ENCODE data around the gene TEX38. TPM values are rescaled to one million over a fixed set of nuclear protein-coding genes. Genes with fewer than 3 reads are reported as not detected.
"Not testable (repeated sequence)": the region's sequence is repeated elsewhere in the genome, so short reads cannot be mapped to it uniquely, and the experiment has no call there.

Gene TEX38
- total and polyA plus RNA-seq, 2 of the 13 experiments (the other 11 are each of a cell fraction or from before 2014, with no cell fraction given) = 0.18 TPM; not detected in 1

- WGBS (ENCODE audit: low lambda C conversion rate) = 94% methylated on average over 2 of the region's 2 CpGs
- DNase-seq (ENCODE audit: low spot score) (no peak), ATAC-seq (no peak), FAIRE-seq (no peak)
- Histone ChIP-seq H3K4me2 (ENCODE audit: low read depth, low read length) (no peak overlapping the region), H3K27ac (ENCODE audit: extremely low read length, insufficient read depth, low read length) (no peak overlapping the region), H3K27me3 (ENCODE audit: control insufficient read depth in 1 of 2, insufficient read depth in 2 of 2, low read length in 2 of 2) (no peaks in the 10 kb centered on the region), H4K20me1 (ENCODE audit: insufficient read depth, low read length) (no peaks in the 10 kb centered on the region), H3K4me1 (ENCODE audit: insufficient read depth, low read length) (no peaks in the 10 kb centered on the region), H3K9ac (ENCODE audit: insufficient read depth, low read depth, low read length) (no peak overlapping the region), H3K4me3 (replicated peaks in 1 of 3; ENCODE audit: insufficient read depth in 1 of 3, low read depth in 2 of 3, low read length in 3 of 3) (no peak overlapping the region), H3K79me2 (ENCODE audit: insufficient read depth, low read length) (no peaks in the 10 kb centered on the region), H3K36me3 (replicated peaks in 1 of 2; ENCODE audit: control insufficient read depth in 1 of 2, insufficient read depth in 2 of 2, low read length in 2 of 2) (peaks cover 4 to 29% of the 10 kb centered on the region in 2 experiments; a peak in 4 of 5 replicates), H2AFZ (ENCODE audit: low read length) (no peak overlapping the region), H3K9me3 (ENCODE audit: low read length) (no peaks in the 10 kb centered on the region)
- BruUV-seq (replicated peaks) = no TSS peak
- in situ Hi-C loops (cut with HindIII; ENCODE audit: extremely low pct_ligation_motif_present, low pct_unique_long_range_greater_than_20kb) = no loop called here
- POLR2A ChIA-PET = no interaction called here
- TF ChIP-seq ARID4A (CRISPR knock-in tag; IDR thresholded peaks at IDR 0.05; ENCODE audit: borderline replicate concordance) (no peak), ZNF629 (CRISPR knock-in tag; conservative IDR thresholded peaks at IDR 0.05) (no peak), ZNF850 (CRISPR knock-in tag; conservative IDR thresholded peaks at IDR 0.05) (no peak), NFE2L2 (IDR thresholded peaks at IDR 0.05; ENCODE audit: low read length) (no peak), ZNF878 (CRISPR knock-in tag; IDR thresholded peaks at IDR 0.05) (no peak), IRX3 (CRISPR knock-in tag; IDR thresholded peaks at IDR 0.05; ENCODE audit: borderline replicate concordance, low read depth) (no peak), ZNF382 (CRISPR knock-in tag; IDR thresholded peaks at IDR 0.05; ENCODE audit: borderline replicate concordance) (no peak), ZNF567 (CRISPR knock-in tag; IDR thresholded peaks at IDR 0.05; ENCODE audit: borderline replicate concordance) (no peak), CCAR2 (optimal IDR thresholded peaks at IDR 0.05; ENCODE audit: low read depth, low read length) (no peak), POLR2AphosphoS2 (IDR thresholded peaks at IDR 0.05; ENCODE audit: low read depth, low read length) (no peak)
- CTCF ChIA-PET (ENCODE audit: low intra/inter-chr PET ratio, low total read pairs) = no interaction called here
- intact Hi-C loops (cut with micrococcal nuclease; ENCODE audit: unreplicated experiment) = no loop called here
Measured at GRCh38 chr1:46659307-46659870, 12.3 kb upstream of the TEX38 start.

- CTCF ChIA-PET (ENCODE audit: low intra/inter-chr PET ratio, low total read pairs); BruUV-seq (replicated peaks); H3K27me3 ChIP-seq (ENCODE audit: control insufficient read depth in 1 of 2, insufficient read depth in 2 of 2, low read length in 2 of 2); H3K4me2 ChIP-seq (ENCODE audit: low read depth, low read length); H3K9ac ChIP-seq (ENCODE audit: insufficient read depth, low read depth, low read length); H2AFZ ChIP-seq (ENCODE audit: low read length); H3K79me2 ChIP-seq (ENCODE audit: insufficient read depth, low read length); DNase-seq (ENCODE audit: low spot score); H3K9me3 ChIP-seq (ENCODE audit: low read length); H3K4me1 ChIP-seq (ENCODE audit: insufficient read depth, low read length); in situ Hi-C loops (cut with HindIII; ENCODE audit: extremely low pct_ligation_motif_present, low pct_unique_long_range_greater_than_20kb); H4K20me1 ChIP-seq (ENCODE audit: insufficient read depth, low read length); ATAC-seq; H3K4me3 ChIP-seq (replicated peaks in 1 of 3; ENCODE audit: insufficient read depth in 1 of 3, low read depth in 2 of 3, low read length in 3 of 3); POLR2A ChIA-PET; H3K27ac ChIP-seq (ENCODE audit: extremely low read length, insufficient read depth, low read length); FAIRE-seq: not testable (repeated sequence)
- WGBS (ENCODE audit: low lambda C conversion rate) = 93% methylated on average over 5 of the region's 5 CpGs
- peaks cover 6 to 37% of the 10 kb centered on the region in 2 experiments for H3K36me3 ChIP-seq (replicated peaks in 1 of 2; ENCODE audit: control insufficient read depth in 1 of 2, insufficient read depth in 2 of 2, low read length in 2 of 2)
- intact Hi-C loops (cut with micrococcal nuclease; ENCODE audit: unreplicated experiment) = loop anchor here (10.0 kb wide), 1 partner anchor 45 kb away; the partner anchor contains the start of gene MOB3C
Measured at GRCh38 chr1:46660116-46660515, 11.5 kb upstream of the TEX38 start.
